ENCODE results near the gene ARHGAP22. TPM values are rescaled to one million over a fixed set of nuclear protein-coding genes. Genes with fewer than 3 reads are reported as not detected.

ARHGAP22 gene
- total and polyA plus RNA-seq, 5 donors: 1.4 to 6.5 (median 5.1) TPM

GRCh38 chr10:48506147-48506917, 98.5 kb downstream of the ARHGAP22 start:
- Histone ChIP-seq H3K9me3 (ENCODE audit: control insufficient read depth, low read length) (no peaks in the 10 kb centered on the region), H3K27ac (ENCODE audit: low read length) (no peak overlapping the region), H3K4me1 (ENCODE audit: control insufficient read depth, insufficient read depth, low read length) (peaks cover 7% of the 10 kb centered on the region), H3K4me3 (ENCODE audit: low read length) (no peak overlapping the region), H3K27me3 (ENCODE audit: control insufficient read depth, insufficient read depth) (no peaks in the 10 kb centered on the region)
- no peak for DNase-seq
- 90% methylated on average over 8 of the region's 8 CpGs for WGBS
- intact Hi-C loops (cut with DNase I): loop anchor here in 2 of 4 donors (5.0 to 10.0 kb wide), 2 partner anchors 132 to 144 kb away; no protein-coding TSS in a partner anchor
- ATAC-seq: no peak

GRCh38 chr10:48505394-48506112, 99.3 kb downstream of the ARHGAP22 start:
- no peaks in the 10 kb centered on the region for H3K9me3 ChIP-seq (ENCODE audit: control insufficient read depth, low read length)
- H3K4me3 ChIP-seq (ENCODE audit: low read length): no peak overlapping the region
- 85% methylated on average over 15 of the region's 15 CpGs for WGBS
- peaks cover 7% of the 10 kb centered on the region for H3K4me1 ChIP-seq (ENCODE audit: control insufficient read depth, insufficient read depth, low read length)
- H3K27ac ChIP-seq (ENCODE audit: low read length): no peak overlapping the region
- H3K27me3 ChIP-seq (ENCODE audit: control insufficient read depth, insufficient read depth): no peaks in the 10 kb centered on the region
- DNase-seq (no peak), ATAC-seq (no peak)
- intact Hi-C loops (cut with DNase I): loop anchor here in 2 of 4 donors (5.0 to 10.0 kb wide), 2 partner anchors 131 to 143 kb away; no protein-coding TSS in a partner anchor

GRCh38 chr10:48504141-48504885, 100.6 kb downstream of the ARHGAP22 start:
- Histone ChIP-seq H3K9me3 (ENCODE audit: control insufficient read depth, low read length) (no peaks in the 10 kb centered on the region), H3K27me3 (ENCODE audit: control insufficient read depth, insufficient read depth) (no peaks in the 10 kb centered on the region), H3K4me1 (ENCODE audit: control insufficient read depth, insufficient read depth, low read length) (peaks cover 7% of the 10 kb centered on the region), H3K27ac (ENCODE audit: low read length) (no peak overlapping the region), H3K4me3 (ENCODE audit: low read length) (no peak overlapping the region)
- WGBS: 70% methylated on average over 4 of the region's 4 CpGs
- DNase-seq: no peak
- intact Hi-C loops (cut with DNase I): loop anchor here in 1 of 4 donors (10.0 kb wide), 1 partner anchor 130 kb away; no protein-coding TSS in a partner anchor
- ATAC-seq: no peak

GRCh38 chr10:48503293-48503911, 101.5 kb downstream of the ARHGAP22 start:
- no peak overlapping the region for H3K4me3 ChIP-seq (ENCODE audit: low read length)
- no peaks in the 10 kb centered on the region for H3K27me3 ChIP-seq (ENCODE audit: control insufficient read depth, insufficient read depth)
- H3K9me3 ChIP-seq (ENCODE audit: control insufficient read depth, low read length): no peaks in the 10 kb centered on the region
- no peak for DNase-seq
- no peak for ATAC-seq
- no peaks in the 10 kb centered on the region for H3K4me1 ChIP-seq (ENCODE audit: control insufficient read depth, insufficient read depth, low read length)
- intact Hi-C loops (cut with DNase I): loop anchor here in 1 of 4 donors (10.0 kb wide), 1 partner anchor 129 kb away; no protein-coding TSS in a partner anchor
- WGBS: 94% methylated on average over 11 of the region's 11 CpGs
- H3K27ac ChIP-seq (ENCODE audit: low read length): no peak overlapping the region

- no peaks in the 10 kb centered on the region for H3K27me3 ChIP-seq (ENCODE audit: control insufficient read depth, insufficient read depth)
- H3K27ac ChIP-seq (ENCODE audit: low read length): no peak overlapping the region
- ATAC-seq (no peak), DNase-seq (no peak)
- intact Hi-C loops (cut with DNase I): loop anchor here in 1 of 4 donors (10.0 kb wide), 1 partner anchor 128 kb away; no protein-coding TSS in a partner anchor
- WGBS: 87% methylated on average over 9 of the region's 9 CpGs
- H3K4me3 ChIP-seq (ENCODE audit: low read length): no peak overlapping the region
- H3K9me3 ChIP-seq (ENCODE audit: control insufficient read depth, low read length): no peaks in the 10 kb centered on the region
- H3K4me1 ChIP-seq (ENCODE audit: control insufficient read depth, insufficient read depth, low read length): no peaks in the 10 kb centered on the region
These were observed 102.1 kb downstream of the ARHGAP22 start for GRCh38 chr10:48502791-48503190.

GRCh38 chr10:48501787-48502771, 102.8 kb downstream of the ARHGAP22 start:
- Histone ChIP-seq H3K27ac (ENCODE audit: low read length) (no peak overlapping the region), H3K27me3 (ENCODE audit: control insufficient read depth, insufficient read depth) (no peaks in the 10 kb centered on the region), H3K4me3 (ENCODE audit: low read length) (no peak overlapping the region), H3K9me3 (ENCODE audit: control insufficient read depth, low read length) (no peaks in the 10 kb centered on the region), H3K4me1 (ENCODE audit: control insufficient read depth, insufficient read depth, low read length) (no peaks in the 10 kb centered on the region)
- 78% methylated on average over 6 of the region's 6 CpGs for WGBS
- intact Hi-C loops (cut with DNase I): loop anchor here in 1 of 4 donors (10.0 kb wide), 1 partner anchor 127 kb away; no protein-coding TSS in a partner anchor
- ATAC-seq: peak in 1 of 2 donors; percentile 9
- DNase-seq: no peak

- no peak for ATAC-seq
- no peak for DNase-seq
- Histone ChIP-seq H3K27ac (ENCODE audit: low read length) (no peak overlapping the region), H3K9me3 (ENCODE audit: control insufficient read depth, low read length) (no peaks in the 10 kb centered on the region), H3K4me1 (ENCODE audit: control insufficient read depth, insufficient read depth, low read length) (no peaks in the 10 kb centered on the region), H3K27me3 (ENCODE audit: control insufficient read depth, insufficient read depth) (no peaks in the 10 kb centered on the region), H3K4me3 (ENCODE audit: low read length) (no peak overlapping the region)
- intact Hi-C loops (cut with DNase I): loop anchor here in 1 of 4 donors (10.0 kb wide), 1 partner anchor 126 kb away; no protein-coding TSS in a partner anchor
- WGBS: 76% methylated on average over 2 of the region's 2 CpGs
These were observed 103.6 kb downstream of the ARHGAP22 start for GRCh38 chr10:48501226-48501625.

GRCh38 chr10:48500771-48501170, 104.1 kb downstream of the ARHGAP22 start:
- no peak overlapping the region for H3K27ac ChIP-seq (ENCODE audit: low read length)
- no peak overlapping the region for H3K4me3 ChIP-seq (ENCODE audit: low read length)
- H3K9me3 ChIP-seq (ENCODE audit: control insufficient read depth, low read length): no peaks in the 10 kb centered on the region
- no peak for DNase-seq
- intact Hi-C loops (cut with DNase I): loop anchor here in 1 of 4 donors (10.0 kb wide), 1 partner anchor 126 kb away; no protein-coding TSS in a partner anchor
- ATAC-seq: no peak
- 88% methylated on average over 4 of the region's 4 CpGs for WGBS
- no peaks in the 10 kb centered on the region for H3K27me3 ChIP-seq (ENCODE audit: control insufficient read depth, insufficient read depth)
- H3K4me1 ChIP-seq (ENCODE audit: control insufficient read depth, insufficient read depth, low read length): no peaks in the 10 kb centered on the region

- intact Hi-C loops (cut with DNase I): no loop called here
These were observed 105.8 kb downstream of the ARHGAP22 start for GRCh38 chr10:48498940-48499510.

More at GRCh38 chr10:48498940-48499510, 105.8 kb downstream of the ARHGAP22 start:
- H3K4me1 ChIP-seq (ENCODE audit: control insufficient read depth, insufficient read depth, low read length): no peaks in the 10 kb centered on the region
- H3K27ac ChIP-seq (ENCODE audit: low read length): no peak overlapping the region
- DNase-seq (no peak), ATAC-seq (no peak)
- no peak overlapping the region for H3K4me3 ChIP-seq (ENCODE audit: low read length)
- no peaks in the 10 kb centered on the region for H3K9me3 ChIP-seq (ENCODE audit: control insufficient read depth, low read length)
- H3K27me3 ChIP-seq (ENCODE audit: control insufficient read depth, insufficient read depth): no peaks in the 10 kb centered on the region
- 96% methylated on average over 11 of the region's 11 CpGs for WGBS
